Endothelial cell of hepatic sinusoid (primary cell): ENCODE data around the gene EYS.

Experiments
- in situ Hi-C: cut with HindIII; loops from 2 replicates; pipeline ENCODE4 v1.10.0; 2017; ENCODE audit warnings: low sequenced_read_pairs

EYS gene

DNA sequence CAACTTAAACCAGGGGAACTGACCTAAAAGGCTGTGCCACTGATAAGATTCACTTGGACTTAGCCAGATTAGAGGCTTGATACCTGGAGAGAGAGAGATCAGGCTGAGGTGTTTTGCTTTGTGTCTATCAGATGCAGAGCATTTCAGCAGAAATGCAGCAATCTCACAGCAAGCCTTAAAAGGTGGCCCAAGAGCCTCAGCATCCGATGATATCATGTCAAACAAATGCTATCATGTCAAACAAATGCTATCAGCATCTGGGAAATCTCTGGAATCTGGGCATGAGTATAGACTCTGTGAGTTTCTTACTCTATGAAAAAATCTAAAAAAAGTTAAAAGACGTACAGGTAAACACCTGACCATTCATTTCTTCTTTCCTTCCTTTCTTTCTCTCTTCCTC is 718.9 kb downstream of the EYS start:
- in situ Hi-C loops, result no loop called here

DNA sequence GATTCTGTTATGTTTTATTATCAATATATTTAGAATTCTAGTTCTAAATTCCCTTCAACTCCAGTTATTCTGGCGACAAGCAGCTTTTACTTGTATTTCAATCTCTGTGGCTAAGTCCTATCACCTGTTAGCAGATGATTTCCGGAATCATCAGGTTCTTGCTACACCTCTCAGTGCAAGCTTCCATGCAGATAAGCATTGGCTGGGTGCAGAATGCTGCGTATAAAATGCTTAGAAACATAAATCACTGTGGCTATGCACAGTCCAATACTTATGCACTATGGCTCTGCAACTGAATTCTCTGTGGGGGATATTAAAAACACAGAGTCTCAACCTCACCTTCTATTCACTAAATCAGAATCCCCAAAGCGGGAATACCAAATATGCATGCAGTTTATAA is 720.0 kb downstream of the EYS start:
- in situ Hi-C loops, result no loop called here

DNA sequence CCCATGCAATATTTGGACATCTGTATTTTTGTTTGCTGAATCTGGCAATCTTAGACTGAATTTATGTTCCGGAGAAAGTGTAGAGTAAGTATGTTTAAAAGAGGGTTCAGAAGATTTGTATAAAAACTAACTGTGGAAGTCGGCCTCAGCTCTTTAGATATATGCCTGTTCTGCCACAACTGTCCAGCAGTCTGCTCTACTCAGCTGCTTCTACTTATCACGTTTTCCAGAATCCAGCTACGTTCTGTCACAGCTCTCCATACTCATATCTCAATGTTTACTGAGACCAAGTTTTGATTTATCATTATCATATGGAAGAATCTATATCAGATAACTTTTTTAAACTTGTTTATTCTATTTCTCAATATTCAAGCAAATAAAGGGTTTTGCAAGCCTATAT is 721.3 kb downstream of the EYS start:
- in situ Hi-C loops, result no loop called here

- in situ Hi-C loops, result no loop called here
Observed at GRCh38 chr6:64984948-64985347, 722.1 kb downstream of the EYS start.

- in situ Hi-C loops, result no loop called here
Observed at GRCh38 chr6:64983089-64983488, 723.9 kb downstream of the EYS start.

GRCh38 chr6:64973142-64973541 is 733.9 kb downstream of the EYS start:
- in situ Hi-C loops, result no loop called here

- in situ Hi-C loops, result no loop called here
Observed at GRCh38 chr6:64969139-64969538, 737.9 kb downstream of the EYS start.

DNA sequence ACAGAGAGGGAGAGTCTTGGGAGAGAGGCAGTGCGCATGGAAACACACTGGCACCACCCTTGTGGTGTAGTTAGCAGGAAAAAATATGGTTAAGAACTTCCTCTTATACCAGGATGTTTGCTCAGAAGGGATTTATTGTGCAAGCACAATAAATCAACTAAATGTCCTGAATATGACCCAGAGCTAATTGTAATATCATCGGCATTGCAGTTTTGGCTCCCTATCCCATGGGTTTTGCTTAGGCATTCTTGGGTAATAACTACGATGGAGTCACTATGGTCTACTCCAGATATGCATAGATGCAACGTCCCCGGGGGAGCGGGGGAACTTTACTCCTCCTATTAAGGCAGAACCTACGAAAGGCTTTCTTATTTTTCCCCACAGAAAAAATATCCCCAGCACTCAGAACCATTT is 751.6 kb downstream of the EYS start:
- in situ Hi-C loops, result no loop called here

GRCh38 chr6:64949257-64949656 is 757.8 kb downstream of the EYS start:
- in situ Hi-C loops, result no loop called here

DNA sequence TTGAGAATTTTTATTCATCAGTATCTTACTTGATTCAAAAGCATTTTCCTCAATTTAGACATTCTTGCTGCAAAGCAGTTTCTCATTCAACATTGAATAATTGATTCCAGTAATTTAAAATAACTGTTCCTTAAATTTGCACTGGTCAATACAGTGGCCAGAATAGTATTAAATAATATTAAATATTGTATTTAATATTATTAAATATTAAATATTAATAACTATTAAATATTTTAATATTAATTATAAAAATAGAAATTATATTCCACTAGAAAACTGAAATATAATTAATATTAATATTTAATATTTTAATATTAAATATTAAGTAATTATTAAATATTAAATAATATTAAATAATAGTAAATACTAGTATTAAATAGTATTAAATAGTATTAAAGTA is 758.8 kb downstream of the EYS start:
- in situ Hi-C loops, result no loop called here

DNA sequence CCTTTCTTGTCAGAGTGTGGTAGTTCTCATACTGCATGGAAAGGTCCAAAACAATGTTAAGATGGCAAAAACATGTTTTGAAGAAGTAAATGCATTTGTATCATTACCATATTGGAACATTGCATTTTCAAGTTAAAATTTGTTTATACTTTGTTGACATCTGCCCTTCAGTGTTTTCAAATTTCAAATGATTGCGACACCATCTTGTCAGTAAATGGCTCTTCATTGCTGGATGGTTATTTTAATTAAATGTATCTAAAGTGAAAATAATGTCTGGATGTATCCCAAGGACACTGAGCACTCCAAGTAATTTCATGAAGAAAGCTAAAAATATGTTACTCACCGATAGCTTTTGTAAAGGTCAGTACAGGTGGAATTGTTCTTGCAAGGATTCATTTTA is 761.6 kb downstream of the EYS start:
- in situ Hi-C loops, result no loop called here

- in situ Hi-C loops, result no loop called here
Observed at GRCh38 chr6:64932486-64932885, 774.5 kb downstream of the EYS start.

DNA sequence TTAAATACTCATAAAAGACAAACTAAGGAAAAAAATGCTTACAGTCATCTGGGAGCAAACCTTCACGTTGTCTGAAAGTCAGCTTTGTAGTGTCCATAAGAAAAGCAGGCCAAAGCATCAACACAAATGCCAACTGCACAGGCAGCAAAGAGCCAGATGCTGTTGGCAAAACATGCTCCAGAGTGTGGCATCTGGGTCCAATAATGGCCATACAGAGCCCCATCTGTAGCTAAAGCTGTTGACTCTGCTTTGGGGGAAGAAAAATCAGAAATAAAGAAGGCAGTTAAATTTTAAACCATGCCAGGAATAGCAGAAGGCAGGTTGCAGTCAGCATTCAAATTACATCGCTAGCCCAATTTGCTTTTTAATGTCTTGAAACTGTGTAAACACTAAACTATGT is 776.3 kb downstream of the EYS start:
- in situ Hi-C loops, result no loop called here

GRCh38 chr6:64926051-64926450 is 781.0 kb downstream of the EYS start:
- in situ Hi-C loops, result no loop called here

- in situ Hi-C loops, result no loop called here
Observed at GRCh38 chr6:64920257-64920656, 786.8 kb downstream of the EYS start.

GRCh38 chr6:64914124-64914523 is 792.9 kb downstream of the EYS start:
- in situ Hi-C loops, result no loop called here

DNA sequence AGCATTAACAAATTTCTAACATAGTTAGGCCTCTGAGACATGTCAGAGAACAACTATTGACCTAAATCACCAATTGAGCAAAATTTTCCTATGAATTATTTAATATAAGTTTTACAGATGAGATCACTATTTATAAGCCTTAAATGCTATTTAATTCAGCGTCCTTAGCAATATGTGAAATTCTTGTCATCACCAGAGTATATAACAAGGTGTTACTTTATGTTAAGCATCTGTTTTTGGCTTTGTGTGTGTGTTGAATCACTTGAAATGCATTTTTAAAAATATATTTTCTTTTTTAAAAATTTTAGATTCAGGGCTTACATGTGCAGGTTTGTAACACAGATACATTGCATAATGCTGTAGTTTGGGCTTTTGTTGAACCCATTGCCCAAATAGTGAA is 794.1 kb downstream of the EYS start:
- in situ Hi-C loops, result no loop called here

GRCh38 chr6:64908104-64908503 is 798.9 kb downstream of the EYS start:
- in situ Hi-C loops, result no loop called here

GRCh38 chr6:64904616-64905015 is 802.4 kb downstream of the EYS start:
- in situ Hi-C loops, result no loop called here

DNA sequence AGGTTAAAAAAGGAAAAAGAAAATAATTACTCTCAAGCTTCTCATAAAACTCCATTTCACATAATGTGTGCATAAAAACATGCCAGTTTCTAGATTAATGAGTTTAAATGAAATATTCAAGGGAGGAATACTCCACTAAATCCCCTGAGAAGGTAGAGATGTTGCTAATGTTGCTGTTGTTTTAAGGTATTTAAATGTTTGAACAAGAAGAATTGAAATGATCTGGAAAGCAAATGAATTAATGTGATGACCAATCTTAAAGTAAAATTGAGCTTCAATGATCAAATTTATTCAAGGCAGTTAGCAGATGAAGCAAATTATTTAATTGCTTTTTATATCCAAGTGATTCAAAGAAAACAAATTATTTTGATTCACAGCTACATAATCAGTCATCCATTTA is 804.4 kb downstream of the EYS start:
- in situ Hi-C loops, result no loop called here

DNA sequence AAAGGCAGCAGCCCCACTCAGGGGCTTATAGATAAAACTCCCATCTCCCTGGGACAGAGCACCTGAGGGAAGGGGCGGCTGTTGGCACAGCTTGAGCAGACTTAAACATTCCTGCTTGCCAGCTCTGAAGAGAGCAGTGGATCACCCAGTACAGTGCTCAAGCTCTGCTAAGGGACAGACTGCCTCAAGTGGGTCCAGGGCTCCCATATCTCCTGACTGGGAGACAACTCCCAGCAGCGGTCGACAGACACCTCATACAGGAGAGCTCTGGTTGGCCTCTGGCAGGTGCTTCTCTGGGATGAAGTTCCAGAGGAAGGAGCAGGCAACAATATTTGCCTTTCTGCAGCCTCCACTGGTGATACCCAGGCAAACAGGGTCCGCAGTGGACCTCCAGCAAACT is 810.1 kb downstream of the EYS start:
- in situ Hi-C loops, result no loop called here

- in situ Hi-C loops, result no loop called here
Observed at GRCh38 chr6:64895945-64896344, 811.1 kb downstream of the EYS start.

DNA sequence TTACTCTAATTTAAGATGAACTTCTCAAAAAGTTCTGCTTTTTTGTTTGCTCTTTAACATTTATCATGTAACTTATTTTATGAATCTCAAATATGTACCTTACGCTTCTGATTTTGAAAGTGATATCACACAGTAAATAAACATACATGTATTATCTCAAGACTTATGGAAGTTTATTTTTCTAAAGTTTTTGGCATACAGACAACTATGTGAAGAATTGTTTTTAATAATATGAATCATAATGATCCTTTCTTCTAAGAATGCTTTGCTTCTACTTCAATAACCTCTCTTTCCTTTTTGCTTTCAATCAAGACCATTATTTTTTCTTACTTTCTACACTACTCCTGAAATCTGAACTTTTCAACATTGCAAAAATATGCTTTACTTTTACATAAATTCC is 816.4 kb downstream of the EYS start:
- in situ Hi-C loops, result no loop called here

GRCh38 chr6:64889144-64889543 is 817.9 kb downstream of the EYS start:
- in situ Hi-C loops, result no loop called here
